HepG2 (cell line): ENCODE measurements around the gene MFSD2B. TPM values are rescaled to one million over a fixed set of nuclear protein-coding genes. Genes with fewer than 3 reads are reported as not detected.

Experiments
- AGO2 ChIP-seq: fragments of 200-400 bp; formaldehyde crosslinking; optimal IDR thresholded peaks from 2 replicates; pipeline ENCODE3; 2017; ENCODE audit warnings: mild to moderate bottlenecking, low read depth, low read length, moderate library complexity
- ARID2 ChIP-seq: sonication (generic); formaldehyde crosslinking; IDR thresholded peaks from 2 replicates; pipeline ENCODE4 v1.8.1; 2022; ENCODE audit warnings: mild to moderate bottlenecking, missing genetic modification reagents, borderline replicate concordance
- CBX2 ChIP-seq, 2 experiments: fragments of 200-600 bp in 1 of 2; sonication (generic); formaldehyde crosslinking in 1 of 2; IDR thresholded peaks; 2 replicates each; pipeline versions ENCODE4 v1.7.0 to v1.8.1; 2018 to 2022; ENCODE audit warnings: low read depth in 2 of 2, low read length in 1 of 2, mild to moderate bottlenecking in 1 of 2, missing genetic modification reagents in 1 of 2
- DR1 ChIP-seq: sonication (generic); formaldehyde crosslinking; IDR thresholded peaks from 2 replicates; pipeline ENCODE4 v1.8.0; 2021; ENCODE audit warnings: mild to moderate bottlenecking, missing genetic modification reagents, inconsistent platforms
- ETV6 ChIP-seq: sonication (generic); formaldehyde crosslinking; conservative IDR thresholded peaks from 2 replicates; pipeline ENCODE4 v1.4.0; 2020; ENCODE audit warnings: missing genetic modification reagents
- HNF4G ChIP-seq, 2 experiments: sonication (generic) in 1 of 2; formaldehyde crosslinking in 1 of 2; IDR thresholded peaks; 2 replicates each; pipeline versions ENCODE4 v1.4.0 to v1.6.1; 2011 to 2020; ENCODE audit warnings: borderline replicate concordance in 2 of 2, low read depth in 2 of 2, mild to moderate bottlenecking in 2 of 2, low read length in 1 of 2, missing genetic modification reagents in 1 of 2, moderate library complexity in 1 of 2
- HNRNPK ChIP-seq: fragments of 200-400 bp; formaldehyde crosslinking; IDR thresholded peaks from 2 replicates; pipeline ENCODE4 v1.6.1; 2018; ENCODE audit warnings: low read length, low read depth, moderate library complexity, mild to moderate bottlenecking; ENCODE audit not compliant: poor library complexity, severe bottlenecking
- HNRNPL ChIP-seq: fragments of 200-400 bp; formaldehyde crosslinking; IDR thresholded peaks from 2 replicates; pipeline ENCODE4 v1.6.1; 2017; ENCODE audit warnings: mild to moderate bottlenecking, low read depth, low read length
- MTA1 ChIP-seq: sonication (generic); formaldehyde crosslinking; IDR thresholded peaks from 2 replicates; pipeline ENCODE4 v1.4.0; 2020; ENCODE audit warnings: missing genetic modification reagents, mild to moderate bottlenecking, borderline replicate concordance
- NCOA2 ChIP-seq: sonication (generic); formaldehyde crosslinking; IDR thresholded peaks from 2 replicates; pipeline ENCODE4 v1.8.0; 2022; ENCODE audit warnings: inconsistent platforms
- NFE2L2 ChIP-seq: fragments of 150-350 bp; IDR thresholded peaks from 2 replicates; pipeline ENCODE4 v1.6.1; 2014; ENCODE audit warnings: low read length
- NFIB ChIP-seq: sonication (generic); formaldehyde crosslinking; IDR thresholded peaks from 2 replicates; pipeline ENCODE4 v1.9.0; 2021; ENCODE audit warnings: missing genetic modification reagents, mild to moderate bottlenecking, borderline replicate concordance
- NKX3-1 ChIP-seq: sonication (generic); formaldehyde crosslinking; IDR thresholded peaks from 2 replicates; pipeline ENCODE4 v1.5.0; 2020; ENCODE audit warnings: missing genetic modification reagents
- NRL ChIP-seq: sonication (generic); formaldehyde crosslinking; IDR thresholded peaks from 2 replicates; pipeline ENCODE4 v1.5.0; 2020; ENCODE audit warnings: missing genetic modification reagents, mild to moderate bottlenecking, moderate library complexity, borderline replicate concordance
- SPEN ChIP-seq: sonication (generic); formaldehyde crosslinking; IDR thresholded peaks from 2 replicates; pipeline ENCODE4 v1.5.1; 2020; ENCODE audit warnings: low read depth, mild to moderate bottlenecking, missing genetic modification reagents
- YY1 ChIP-seq: IDR thresholded peaks from 2 replicates; pipeline ENCODE4 v1.6.1; 2011; ENCODE audit warnings: low read length, low read depth, moderate library complexity, mild to moderate bottlenecking; ENCODE audit not compliant: insufficient read depth, insufficient replicate concordance
- ZNF12 ChIP-seq: sonication (generic); formaldehyde crosslinking; IDR thresholded peaks from 2 replicates; pipeline ENCODE4 v1.5.0; 2020; ENCODE audit warnings: missing genetic modification reagents
- ZNF30 ChIP-seq: sonication (generic); formaldehyde crosslinking; IDR thresholded peaks from 2 replicates; pipeline ENCODE4 v1.5.0; 2020; ENCODE audit warnings: mild to moderate bottlenecking, missing genetic modification reagents
- ZNF343 ChIP-seq: sonication (generic); formaldehyde crosslinking; IDR thresholded peaks from 2 replicates; pipeline ENCODE4 v1.4.0; 2020; ENCODE audit warnings: mild to moderate bottlenecking, missing genetic modification reagents
- ZNF460 ChIP-seq: sonication (generic); formaldehyde crosslinking; IDR thresholded peaks from 2 replicates; pipeline ENCODE4 v1.5.1; 2020; ENCODE audit warnings: missing genetic modification reagents, mild to moderate bottlenecking, borderline replicate concordance
- ZNF550 ChIP-seq: sonication (generic); formaldehyde crosslinking; IDR thresholded peaks from 2 replicates; pipeline ENCODE4 v1.4.0; 2020; ENCODE audit warnings: mild to moderate bottlenecking, missing genetic modification reagents, borderline replicate concordance
- ZNF605 ChIP-seq: sonication (generic); formaldehyde crosslinking; IDR thresholded peaks from 2 replicates; pipeline ENCODE4 v1.8.0; 2022; ENCODE audit warnings: mild to moderate bottlenecking, missing genetic modification reagents
- ZNF652 ChIP-seq: IDR thresholded peaks from 2 replicates; pipeline ENCODE4 v1.6.1; 2016; ENCODE audit warnings: low read depth, borderline replicate concordance
- polyA plus RNA-seq, 8 experiments: library from polyadenylated mRNA; depleted of rRNA in 3 of 8; stranded (reverse) in 7 of 8; unstranded in 1 of 8; fragments of >200 nt; fragmentation: Illumina TruSeq in 4 of 8; extraction: Trizol in 4 of 8; gene quantifications; 2 replicates each; pipeline versions ENCODE4 v1.2.1 to v1.2.3, GENCODE V29; 2011 to 2016; ENCODE audit warnings: low read depth in 4 of 8, missing spikeins in 1 of 8, mixed read lengths in 1 of 8; ENCODE audit not compliant: insufficient read depth in 1 of 8
- total RNA-seq, 5 experiments: library from RNA; depleted of rRNA; stranded (reverse); fragments of >200 nt; fragmentation: Illumina TruSeq; extraction: Trizol; gene quantifications; 2 replicates each; pipeline ENCODE4 v1.2.3, GENCODE V29; 2016; ENCODE audit warnings: low read depth in 1 of 5
- TF ChIP-seq, protein P1 (sequence below): sonication (generic); formaldehyde crosslinking; IDR thresholded peaks from 2 replicates; pipeline ENCODE4 v1.4.0; 2020; ENCODE audit warnings: mild to moderate bottlenecking, missing genetic modification reagents
- TF ChIP-seq, protein P2 (sequence below): sonication (generic); formaldehyde crosslinking; IDR thresholded peaks from 2 replicates; pipeline ENCODE4 v1.8.1; 2023; ENCODE audit warnings: mild to moderate bottlenecking, inconsistent platforms, moderate library complexity, missing genetic modification reagents, borderline replicate concordance
- TF ChIP-seq, protein P3 (sequence below): sonication (generic); formaldehyde crosslinking; IDR thresholded peaks from 2 replicates; pipeline ENCODE4 v1.4.0; 2020; ENCODE audit warnings: mild to moderate bottlenecking, missing genetic modification reagents
- TF ChIP-seq, protein P4 (sequence below): sonication (generic); formaldehyde crosslinking; IDR thresholded peaks from 2 replicates; pipeline ENCODE4 v1.5.0; 2020; ENCODE audit warnings: missing genetic modification reagents

Gene MFSD2B
- total and polyA plus RNA-seq, 2 of the 13 experiments (the other 11 are each of a cell fraction or from before 2014, with no cell fraction given): 0.21 to 0.93 TPM

DNA sequence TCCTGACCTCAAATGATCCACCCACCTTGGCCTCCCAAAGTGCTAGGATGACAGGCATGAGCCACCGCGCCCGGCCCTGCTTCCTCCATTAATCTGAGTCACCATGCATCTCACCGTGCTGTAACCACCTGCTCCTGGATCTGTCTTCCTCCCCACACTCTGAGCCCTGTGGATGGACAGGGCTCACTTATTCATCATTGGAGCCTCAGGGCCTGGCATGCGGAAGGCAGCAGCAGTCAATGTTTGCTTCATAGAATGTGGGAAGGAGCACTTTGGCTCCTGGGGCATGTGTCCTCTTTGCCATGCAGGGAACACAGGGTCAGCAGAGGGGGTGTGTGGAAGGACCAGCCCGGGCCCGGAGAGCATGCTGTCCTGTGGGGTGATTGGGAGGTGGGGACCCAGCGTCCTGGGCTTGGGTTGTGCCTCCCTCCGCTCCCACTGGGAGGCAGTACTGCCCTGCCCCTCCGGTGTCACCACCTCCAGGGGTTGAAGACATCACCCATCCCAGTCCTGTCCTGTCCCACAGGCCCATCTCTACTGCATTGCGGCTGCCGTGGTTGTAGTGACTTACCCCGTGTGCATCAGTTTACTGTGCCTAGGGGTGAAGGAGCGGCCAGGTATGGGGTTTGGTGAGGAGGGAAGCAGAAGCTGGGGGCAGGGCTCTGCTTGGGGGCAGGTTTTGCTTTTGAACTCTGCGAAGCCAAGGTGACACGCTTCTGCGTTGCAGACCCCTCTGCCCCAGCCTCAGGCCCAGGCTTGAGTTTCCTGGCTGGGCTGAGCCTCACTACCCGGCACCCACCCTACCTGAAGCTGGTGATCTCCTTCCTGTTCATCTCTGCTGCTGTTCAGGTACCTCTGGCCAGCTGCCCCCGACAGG is 11.5 kb downstream of the MFSD2B start (continued):
- TF ChIP-seq NFIB (CRISPR knock-in tag) (no peak), HNRNPK (no peak), CBX2 (IDR thresholded peaks at IDR 0.05; ENCODE audit: low read depth, low read length) (no peak), CBX2 (CRISPR knock-in tag; IDR thresholded peaks at IDR 0.05; ENCODE audit: low read depth) (no peak), ZNF550 (no peak), YY1 (peak; percentile 51), ZNF605 (no peak), HNF4G (IDR thresholded peaks at IDR 0.05; ENCODE audit: borderline replicate concordance, low read depth, low read length) (no peak), HNF4G (CRISPR knock-in tag; IDR thresholded peaks at IDR 0.05; ENCODE audit: borderline replicate concordance, low read depth) (no peak), NFE2L2 (no peak), MTA1 (no peak), ZNF12 (no peak), SPEN (no peak), AGO2 (peak; percentile 39), NKX3-1 (CRISPR knock-in tag) (no peak), NCOA2 (CRISPR knock-in tag) (peak; percentile 28; the same call in 1 of the 2 replicates), NRL (no peak), ZNF30 (CRISPR knock-in tag) (no peak), ZNF343 (no peak), DR1 (CRISPR knock-in tag) (no peak; the same call in 1 of the 2 replicates), ZNF460 (CRISPR knock-in tag) (no peak), HNRNPL (no peak), ZNF652 (CRISPR knock-in tag) (no peak), ETV6 (CRISPR knock-in tag) (no peak), ARID2 (CRISPR knock-in tag) (no peak)
- TF ChIP-seq, protein P1, sequence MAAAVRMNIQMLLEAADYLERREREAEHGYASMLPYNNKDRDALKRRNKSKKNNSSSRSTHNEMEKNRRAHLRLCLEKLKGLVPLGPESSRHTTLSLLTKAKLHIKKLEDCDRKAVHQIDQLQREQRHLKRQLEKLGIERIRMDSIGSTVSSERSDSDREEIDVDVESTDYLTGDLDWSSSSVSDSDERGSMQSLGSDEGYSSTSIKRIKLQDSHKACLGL (CRISPR knock-in tag): no peak
- TF ChIP-seq, protein P2, sequence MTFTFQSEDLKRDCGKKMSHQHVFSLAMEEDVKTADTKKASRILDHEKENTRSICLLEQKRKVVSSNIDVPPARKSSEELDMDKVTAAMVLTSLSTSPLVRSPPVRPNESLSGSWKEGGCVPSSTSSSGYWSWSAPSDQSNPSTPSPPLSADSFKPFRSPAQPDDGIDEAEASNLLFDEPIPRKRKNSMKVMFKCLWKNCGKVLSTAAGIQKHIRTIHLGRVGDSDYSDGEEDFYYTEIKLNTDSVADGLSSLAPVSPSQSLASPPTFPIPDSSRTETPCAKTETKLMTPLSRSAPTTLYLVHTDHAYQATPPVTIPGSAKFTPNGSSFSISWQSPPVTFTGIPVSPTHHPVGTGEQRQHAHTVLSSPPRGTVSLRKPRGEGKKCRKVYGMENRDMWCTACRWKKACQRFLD (CRISPR knock-in tag): no peak
- TF ChIP-seq, protein P3, sequence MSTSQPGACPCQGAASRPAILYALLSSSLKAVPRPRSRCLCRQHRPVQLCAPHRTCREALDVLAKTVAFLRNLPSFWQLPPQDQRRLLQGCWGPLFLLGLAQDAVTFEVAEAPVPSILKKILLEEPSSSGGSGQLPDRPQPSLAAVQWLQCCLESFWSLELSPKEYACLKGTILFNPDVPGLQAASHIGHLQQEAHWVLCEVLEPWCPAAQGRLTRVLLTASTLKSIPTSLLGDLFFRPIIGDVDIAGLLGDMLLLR (CRISPR knock-in tag): no peak
- TF ChIP-seq, protein P4, sequence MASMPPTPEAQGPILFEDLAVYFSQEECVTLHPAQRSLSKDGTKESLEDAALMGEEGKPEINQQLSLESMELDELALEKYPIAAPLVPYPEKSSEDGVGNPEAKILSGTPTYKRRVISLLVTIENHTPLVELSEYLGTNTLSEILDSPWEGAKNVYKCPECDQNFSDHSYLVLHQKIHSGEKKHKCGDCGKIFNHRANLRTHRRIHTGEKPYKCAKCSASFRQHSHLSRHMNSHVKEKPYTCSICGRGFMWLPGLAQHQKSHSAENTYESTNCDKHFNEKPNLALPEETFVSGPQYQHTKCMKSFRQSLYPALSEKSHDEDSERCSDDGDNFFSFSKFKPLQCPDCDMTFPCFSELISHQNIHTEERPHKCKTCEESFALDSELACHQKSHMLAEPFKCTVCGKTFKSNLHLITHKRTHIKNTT (CRISPR knock-in tag): no peak
